SU-DHL-6 (cell line): ENCODE data around the gene STK32B.

Experiments used
- H2AFZ ChIP-seq: fragments of 200-600 bp; sonication (generic); 2 replicates; pipeline ENCODE4 v1.6.1; 2014; ENCODE audit warnings: low read depth, mild to moderate bottlenecking, moderate library complexity, mixed read lengths, antibody characterized with exemption, low read length; ENCODE audit not compliant: severe bottlenecking
- H3F3A ChIP-seq: fragments of 200-600 bp; shearing (Covaris generic); 2 replicates; pipeline ENCODE4 v1.6.0; 2016; ENCODE audit warnings: antibody characterized with exemption, mild to moderate bottlenecking; ENCODE audit not compliant: insufficient read depth
- H3K27ac ChIP-seq: fragments of 200-600 bp; sonication (generic); 2 replicates; pipeline ENCODE4 v1.5.1; 2016; ENCODE audit warnings: low read depth, mild to moderate bottlenecking, low read length, moderate library complexity, mixed read lengths
- H3K27me3 ChIP-seq: fragments of 200-600 bp; sonication (generic), shearing (Covaris generic); 2 replicates; pipeline ENCODE4 v1.6.0; 2014; ENCODE audit warnings: mild to moderate bottlenecking, low read length
- H3K36me3 ChIP-seq: fragments of 200-600 bp; sonication (generic); 2 replicates; pipeline ENCODE4 v1.6.1; 2014; ENCODE audit warnings: mild to moderate bottlenecking, low read length, mixed read lengths
- H3K4me2 ChIP-seq: fragments of 300-600, 200-600 bp; shearing (Covaris generic), sonication (generic); 2 replicates; pipeline ENCODE4 v1.6.0; 2014; ENCODE audit warnings: low read length, low read depth, mild to moderate bottlenecking; ENCODE audit not compliant: poor library complexity, severe bottlenecking
- H3K4me3 ChIP-seq: fragments of 200-600 bp; sonication (generic); 2 replicates; pipeline ENCODE4 v1.5.1; 2014; ENCODE audit warnings: antibody characterized with exemption, low read length, mild to moderate bottlenecking, mixed read lengths; ENCODE audit not compliant: insufficient read depth, poor library complexity, severe bottlenecking
- H3K79me2 ChIP-seq: fragments of 200-600 bp; sonication (generic); 2 replicates; pipeline ENCODE4 v1.6.1; 2014; ENCODE audit warnings: mild to moderate bottlenecking, low read length, moderate library complexity; ENCODE audit not compliant: insufficient read depth
- H3K9ac ChIP-seq: fragments of 200-600 bp; sonication (generic); 2 replicates; pipeline ENCODE4 v1.7.0; 2014; ENCODE audit warnings: mild to moderate bottlenecking, low read length
- H3K9me2 ChIP-seq: fragments of 200-600 bp; sonication (generic); replicated peaks from 2 replicates; pipeline ENCODE4 v1.6.1; 2014; ENCODE audit warnings: low read length; ENCODE audit not compliant: insufficient read depth
- H3K9me3 ChIP-seq: fragments of 200-600 bp; sonication (generic); 2 replicates; pipeline ENCODE4 v1.6.1; 2014; ENCODE audit warnings: low read length, mixed read lengths; ENCODE audit not compliant: insufficient read depth
- H4K20me1 ChIP-seq: fragments of 200-600 bp; sonication (generic); 2 replicates; pipeline ENCODE4 v1.6.1; 2014; ENCODE audit warnings: low read depth, mild to moderate bottlenecking, antibody characterized with exemption, low read length, moderate library complexity, mixed read lengths
- CTCF ChIP-seq: fragments of 200-600 bp; sonication (generic); IDR thresholded peaks from one replicate; pipeline ENCODE4 v1.5.1; 2017; ENCODE audit warnings: antibody characterized with exemption, mild to moderate bottlenecking, low read length, moderate library complexity; ENCODE audit not compliant: insufficient read depth, poor library complexity, severe bottlenecking
- EZH2phosphoT487 ChIP-seq: fragments of 200-600 bp; sonication (generic), shearing (Covaris generic); conservative IDR thresholded peaks from 2 replicates; pipeline ENCODE4 v1.6.1; 2018; ENCODE audit warnings: mild to moderate bottlenecking, antibody characterized with exemption, low read length, moderate library complexity, mixed read lengths

The STK32B gene

GRCh38 chr4:5041699-5042098 lies 9.6 kb upstream of the STK32B start:
- Histone ChIP-seq H3K9ac (no peak overlapping the region), H2AFZ (no peak overlapping the region), H3F3A (no peaks in the 10 kb centered on the region), H3K4me3 (no peak overlapping the region), H4K20me1 (no peaks in the 10 kb centered on the region), H3K9me3 (no peaks in the 10 kb centered on the region), H3K27ac (no peak overlapping the region), H3K36me3 (no peaks in the 10 kb centered on the region), H3K9me2 (no peaks in the 10 kb centered on the region), H3K4me2 (no peak overlapping the region), H3K79me2 (no peaks in the 10 kb centered on the region), H3K27me3 (no peaks in the 10 kb centered on the region)
- TF ChIP-seq EZH2phosphoT487 (no peak), CTCF (no peak)

- Histone ChIP-seq H2AFZ (no peak overlapping the region), H3K9me2 (no peaks in the 10 kb centered on the region)
Observed at GRCh38 chr4:5043579-5043978, 7.7 kb upstream of the STK32B start.

GRCh38 chr4:5044341-5044740 lies 6.9 kb upstream of the STK32B start:
- Histone ChIP-seq H3K9ac (no peak overlapping the region), H3K36me3 (no peaks in the 10 kb centered on the region), H3K27me3 (no peaks in the 10 kb centered on the region), H3K9me2 (no peaks in the 10 kb centered on the region), H3K4me3 (no peak overlapping the region), H3F3A (no peaks in the 10 kb centered on the region), H4K20me1 (no peaks in the 10 kb centered on the region), H3K9me3 (no peaks in the 10 kb centered on the region), H3K27ac (no peak overlapping the region), H3K79me2 (no peaks in the 10 kb centered on the region), H3K4me2 (no peak overlapping the region), H2AFZ (no peak overlapping the region)
- no peak for TF ChIP-seq CTCF
- TF ChIP-seq EZH2phosphoT487, result no peak

More at GRCh38 chr4:5043579-5043978, 7.7 kb upstream of the STK32B start:
- Histone ChIP-seq H3K4me3 (no peak overlapping the region), H3K79me2 (no peaks in the 10 kb centered on the region), H3K27ac (no peak overlapping the region), H4K20me1 (no peaks in the 10 kb centered on the region), H3F3A (no peaks in the 10 kb centered on the region), H3K9ac (no peak overlapping the region), H3K36me3 (no peaks in the 10 kb centered on the region), H3K27me3 (no peaks in the 10 kb centered on the region), H3K9me3 (no peaks in the 10 kb centered on the region), H3K4me2 (no peak overlapping the region)
- TF ChIP-seq EZH2phosphoT487, result no peak

GRCh38 chr4:5045097-5045496 lies 6.2 kb upstream of the STK32B start:
- Histone ChIP-seq H3K9ac (no peak overlapping the region), H3K4me2 (no peak overlapping the region), H3K79me2 (no peaks in the 10 kb centered on the region), H3F3A (no peaks in the 10 kb centered on the region), H3K27me3 (no peaks in the 10 kb centered on the region), H4K20me1 (no peaks in the 10 kb centered on the region), H3K9me3 (no peaks in the 10 kb centered on the region), H3K27ac (no peak overlapping the region), H3K9me2 (no peaks in the 10 kb centered on the region), H2AFZ (no peak overlapping the region), H3K4me3 (no peak overlapping the region), H3K36me3 (no peaks in the 10 kb centered on the region)
- TF ChIP-seq CTCF (no peak), EZH2phosphoT487 (no peak)
